HG03457 (cell line): ENCODE data around the gene S100A8.
"Not testable (repeated sequence)": the region's sequence is repeated elsewhere in the genome, so short reads cannot be mapped to it uniquely, and the experiment has no call there.

Experiments used
- ATAC-seq: cut with Tn5 transposase; IDR thresholded peaks from one replicate; pipeline ENCODE4 v1.9.1; 2021; ENCODE audit warnings: moderate number of reproducible peaks; ENCODE audit not compliant: unreplicated experiment

The S100A8 gene

DNA sequence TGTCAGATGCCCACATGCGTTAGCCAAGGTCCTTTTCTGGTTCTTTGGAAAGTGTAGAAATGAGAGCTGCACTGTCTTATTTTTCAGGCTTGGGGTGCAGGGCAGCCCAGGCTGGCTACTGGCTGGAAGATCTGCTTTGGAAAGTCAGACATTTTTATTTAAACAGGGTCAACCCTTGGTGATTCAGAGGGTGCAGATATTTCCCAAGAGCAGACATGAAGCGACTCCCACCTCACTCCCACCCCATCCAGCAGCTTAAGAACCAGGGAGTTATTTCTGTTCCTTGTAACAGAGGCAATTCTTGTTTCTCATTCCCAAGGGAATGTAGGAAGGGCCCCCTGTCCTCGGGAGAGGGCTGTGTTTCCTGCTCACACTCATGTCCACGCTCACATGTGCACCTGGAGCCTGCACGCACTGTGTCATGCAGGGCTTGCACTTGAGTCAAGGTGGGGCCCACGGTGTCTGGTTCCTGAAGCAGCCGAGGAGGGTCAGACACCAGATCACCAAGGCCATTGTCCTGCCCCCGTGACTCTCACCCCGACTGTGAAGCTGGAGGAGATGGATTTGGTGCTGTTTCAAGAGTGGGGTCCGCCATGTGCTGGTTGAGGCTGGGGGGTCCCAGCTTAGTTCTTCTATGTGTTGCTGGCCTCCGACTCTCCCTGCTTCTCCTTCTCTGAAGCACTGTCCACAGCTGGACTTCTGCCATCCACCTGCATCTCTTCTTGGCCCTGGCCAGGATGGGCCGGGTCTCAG is 26.4 kb upstream of the S100A8 start:
- no peak for ATAC-seq

- ATAC-seq = no peak
Measured at GRCh38 chr1:153415850-153416570, 25.1 kb upstream of the S100A8 start, which contains the start of gene S100A7A. Gene S100A7A (plus strand): TSS chr1:153416520. CDS start chr1:153418083, 1,563 bp downstream.

DNA sequence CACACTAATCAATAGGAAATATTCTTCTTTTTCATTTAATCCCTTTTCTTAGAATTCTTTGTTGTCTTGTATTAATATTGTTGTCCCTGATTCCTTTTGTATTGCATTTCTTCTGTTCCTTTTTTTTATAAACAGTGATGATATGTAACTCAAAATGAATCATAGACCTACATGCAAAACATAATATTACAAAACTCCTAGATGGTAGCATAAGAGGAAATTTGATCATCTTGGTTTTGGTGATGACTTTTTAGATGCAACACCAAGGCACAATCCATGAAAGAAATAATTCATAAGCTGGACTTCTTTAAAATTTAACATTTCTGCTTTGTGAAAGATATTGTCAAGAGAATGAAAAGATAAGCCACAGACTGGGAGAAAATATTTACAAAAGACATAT is 23.1 kb upstream of the S100A8 start:
- ATAC-seq = not testable (repeated sequence)

DNA sequence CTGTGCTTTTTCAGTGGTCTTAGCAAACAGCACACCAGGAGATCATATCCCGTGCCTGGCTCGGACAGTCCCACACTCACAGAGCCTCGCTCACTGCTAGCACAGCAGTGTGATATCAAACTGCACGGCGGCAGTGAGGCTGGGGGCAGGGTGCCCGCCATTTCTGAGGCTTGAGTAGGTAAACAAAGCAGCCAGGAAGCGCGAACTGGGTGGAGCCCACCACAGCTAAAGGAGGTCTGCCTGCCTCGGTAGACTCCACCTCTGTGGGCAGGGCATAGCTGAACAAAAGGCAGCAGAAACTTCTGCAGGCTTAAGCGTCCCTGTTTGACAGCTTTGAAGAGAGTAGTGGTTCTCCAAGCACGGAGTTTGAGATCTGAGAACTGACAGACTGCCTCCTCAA is 16.4 kb upstream of the S100A8 start:
- ATAC-seq = not testable (repeated sequence)

DNA sequence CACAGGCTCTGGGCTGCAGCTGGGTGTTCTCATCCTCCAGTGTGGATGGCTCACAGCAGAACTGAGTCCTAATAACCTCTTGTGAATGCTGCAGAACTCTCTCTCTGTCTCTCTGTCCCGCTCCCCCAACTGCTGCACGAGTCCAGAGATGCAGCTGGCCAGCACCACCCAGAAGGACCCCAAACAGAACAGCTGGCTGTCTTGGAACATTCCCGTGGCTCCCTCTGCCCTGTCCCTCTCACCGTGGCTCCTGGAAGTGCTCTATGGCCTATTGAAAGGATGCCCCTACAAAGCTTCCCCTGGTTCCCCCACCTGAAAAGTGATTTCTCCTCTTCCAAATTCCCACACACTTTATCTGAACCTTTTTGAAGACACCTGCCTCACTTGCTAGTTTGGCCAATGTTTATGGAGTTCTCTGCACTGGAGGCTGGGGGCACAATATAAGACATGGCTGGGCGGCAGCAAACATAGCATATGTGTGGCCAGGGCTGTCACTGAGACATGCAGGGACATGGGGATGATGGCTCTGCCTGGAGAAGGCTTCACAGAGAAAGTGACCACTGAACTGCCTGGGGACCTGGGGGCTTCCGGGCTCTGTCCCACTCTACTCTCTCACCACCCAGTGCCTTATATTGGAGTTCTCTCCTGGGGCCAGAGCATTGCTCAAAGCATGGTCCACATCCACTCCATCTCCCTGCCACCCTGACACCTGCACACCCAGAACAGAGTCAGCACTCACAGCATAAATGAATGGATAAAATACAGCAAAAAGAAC is 15.1 kb upstream of the S100A8 start:
- not testable (repeated sequence) for ATAC-seq

DNA sequence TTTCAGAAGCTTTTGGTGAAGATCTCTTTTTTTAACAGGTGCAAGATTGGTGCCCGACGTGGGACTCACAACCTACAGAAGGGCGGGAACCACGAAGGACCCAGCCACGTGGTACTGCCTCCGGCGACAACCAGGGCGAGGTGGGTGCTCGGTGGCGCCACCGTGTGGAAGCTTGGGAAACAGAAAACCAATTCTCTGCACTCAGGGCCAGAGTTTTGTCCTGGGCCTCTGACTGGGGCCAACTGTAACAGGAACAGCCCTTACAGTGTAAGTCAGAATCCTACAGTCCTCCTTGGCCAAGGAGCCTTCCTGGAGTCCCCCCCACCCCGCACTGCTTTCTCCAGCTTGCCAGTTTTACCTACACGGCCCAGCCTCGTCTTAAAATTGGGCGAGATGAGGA is 13.9 kb upstream of the S100A8 start:
- no peak for ATAC-seq

DNA sequence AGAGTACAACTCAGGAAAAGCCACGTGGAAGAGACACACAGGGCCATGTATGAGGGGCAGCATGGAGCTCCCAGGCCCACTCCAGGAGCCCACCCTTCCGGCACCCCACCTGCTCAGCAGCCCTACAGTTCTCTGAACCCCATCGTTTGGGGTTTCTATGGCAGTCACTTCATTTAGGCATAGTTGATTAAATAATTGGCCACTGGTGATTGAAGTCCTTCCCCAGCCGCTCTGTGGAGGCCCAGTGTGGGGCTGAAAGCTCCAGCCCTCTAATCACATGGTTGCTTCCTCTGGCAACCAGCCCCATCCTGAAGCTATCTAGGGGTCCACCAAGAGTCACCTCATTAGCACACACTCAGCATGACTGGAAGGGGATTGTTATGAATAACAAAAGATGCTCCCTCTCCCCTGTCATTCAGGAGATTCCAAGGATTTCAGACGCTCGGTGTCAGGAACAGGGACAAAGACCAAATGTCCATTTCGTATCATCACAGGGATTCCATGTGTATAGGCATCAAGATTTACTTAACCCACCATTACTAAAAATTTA is 13.3 kb upstream of the S100A8 start:
- no peak for ATAC-seq

DNA sequence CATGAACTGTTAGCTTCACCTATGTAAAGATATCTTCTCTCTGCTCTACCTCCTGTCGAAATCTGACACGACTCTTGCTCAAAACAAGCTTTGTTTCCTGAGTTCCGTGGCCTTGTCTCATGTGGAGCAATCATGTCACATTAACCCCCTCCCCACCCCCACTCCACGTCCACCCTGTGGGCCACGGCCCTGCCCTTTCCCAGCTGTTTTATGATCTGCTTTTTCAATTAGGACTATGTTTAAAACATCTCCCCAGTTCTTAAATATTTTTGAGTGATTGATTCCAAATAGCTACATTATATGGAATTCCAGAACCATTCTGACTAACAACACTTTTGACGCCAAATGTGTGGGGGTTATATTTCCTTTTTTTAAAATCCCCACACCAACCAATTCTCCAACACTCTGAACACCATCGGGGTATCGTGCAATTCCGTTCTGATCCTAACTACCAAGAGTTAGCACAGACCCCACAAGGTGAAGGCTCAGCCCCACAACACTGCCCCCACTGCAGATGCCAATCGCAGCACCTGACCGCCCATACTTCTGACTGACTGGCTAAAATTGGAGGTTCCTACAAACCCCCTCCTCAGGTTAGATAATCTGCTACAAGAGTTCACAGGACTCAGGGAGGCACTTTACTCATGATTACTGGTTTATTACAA is 12.7 kb upstream of the S100A8 start:
- ATAC-seq = no peak

- no peak for ATAC-seq
Measured at GRCh38 chr1:153402226-153402625, 11.4 kb upstream of the S100A8 start.

- ATAC-seq = no peak
Measured at GRCh38 chr1:153401461-153401860, 10.6 kb upstream of the S100A8 start.

DNA sequence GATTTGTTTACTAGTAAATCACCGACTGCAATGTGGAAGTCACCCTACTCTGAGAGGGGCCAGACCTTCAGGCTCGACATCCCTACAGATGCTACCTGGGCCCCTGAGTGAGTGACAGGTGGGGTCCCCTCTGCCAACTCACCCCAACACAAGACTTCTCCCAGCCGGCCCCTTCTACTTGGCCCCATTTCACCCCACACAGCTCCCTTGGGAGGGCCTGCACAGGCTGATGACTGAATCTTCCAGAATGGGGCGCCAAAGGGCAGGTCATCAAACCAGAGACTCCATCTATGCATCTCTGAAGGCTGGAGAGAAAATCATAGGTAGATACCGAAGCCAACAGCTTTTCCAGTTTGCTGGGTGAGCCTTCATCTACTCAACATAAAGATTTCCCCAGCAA is 9.4 kb upstream of the S100A8 start:
- ATAC-seq = no peak

DNA sequence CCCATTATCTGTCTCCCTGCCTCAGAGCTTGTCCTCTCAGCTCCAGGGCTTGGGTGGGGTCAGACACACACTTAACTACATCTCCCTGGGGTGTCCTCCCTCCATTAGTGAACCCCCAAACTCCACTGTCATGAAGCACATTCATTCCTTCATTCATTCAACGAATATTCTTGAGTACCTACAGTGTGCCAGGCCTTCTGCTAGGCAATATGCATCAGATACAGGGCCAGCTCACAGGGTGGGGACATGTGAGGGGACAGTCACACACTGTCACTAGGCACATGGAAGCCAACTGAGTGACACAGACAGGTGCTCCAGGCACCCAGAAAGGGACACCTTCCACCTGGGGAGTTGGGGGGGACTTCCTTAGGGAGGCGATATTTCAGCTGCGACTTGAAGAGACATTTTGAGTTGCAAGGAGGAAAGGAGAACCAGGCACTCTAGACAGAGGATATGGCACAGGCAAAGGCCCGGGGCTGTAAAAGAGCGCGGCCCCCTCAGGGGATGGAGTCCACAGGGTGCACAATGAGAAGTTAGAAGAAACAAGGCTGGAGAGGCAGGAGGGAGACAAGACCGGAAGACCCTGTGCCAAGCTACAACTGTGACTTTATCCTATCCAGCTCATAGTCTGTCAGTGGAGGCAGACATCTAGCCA is 8.7 kb upstream of the S100A8 start:
- ATAC-seq = no peak

DNA sequence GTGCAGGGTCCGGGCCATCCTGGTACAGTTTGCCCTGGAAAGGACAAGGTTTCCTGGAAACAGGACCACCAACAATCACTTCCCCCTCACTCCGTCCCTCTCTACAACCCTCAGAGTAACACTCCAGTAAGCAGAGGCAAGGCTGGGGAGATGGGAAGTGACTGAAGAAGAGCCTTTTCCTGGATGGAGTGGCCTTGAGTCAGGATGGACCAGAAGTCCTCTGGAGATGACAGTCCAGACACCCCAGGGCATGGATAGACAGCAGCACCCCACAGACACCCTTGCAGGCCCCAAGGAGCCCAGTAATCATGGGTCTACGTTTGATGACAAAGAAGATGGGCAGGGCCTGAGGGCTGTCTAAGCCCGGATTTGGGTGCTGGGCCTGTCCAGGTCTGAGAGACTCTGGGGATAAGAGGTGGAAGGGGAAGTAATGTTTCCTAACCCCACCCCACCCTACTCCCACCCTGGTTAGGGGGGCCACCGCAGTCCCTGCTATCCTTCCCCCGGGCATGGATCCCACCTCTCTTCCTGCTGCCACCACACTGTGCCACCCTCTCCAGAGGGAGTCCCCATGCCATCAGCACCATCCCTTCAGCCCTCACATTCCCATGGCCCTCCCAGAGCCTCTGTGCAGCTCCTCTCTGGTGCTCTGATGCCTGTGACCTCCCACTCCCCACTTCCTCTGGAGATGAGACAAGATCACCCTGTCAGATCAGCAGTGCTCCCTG is 7.2 kb upstream of the S100A8 start:
- no peak for ATAC-seq

- no peak for ATAC-seq
Measured at GRCh38 chr1:153397051-153397923, 6.4 kb upstream of the S100A8 start.

DNA sequence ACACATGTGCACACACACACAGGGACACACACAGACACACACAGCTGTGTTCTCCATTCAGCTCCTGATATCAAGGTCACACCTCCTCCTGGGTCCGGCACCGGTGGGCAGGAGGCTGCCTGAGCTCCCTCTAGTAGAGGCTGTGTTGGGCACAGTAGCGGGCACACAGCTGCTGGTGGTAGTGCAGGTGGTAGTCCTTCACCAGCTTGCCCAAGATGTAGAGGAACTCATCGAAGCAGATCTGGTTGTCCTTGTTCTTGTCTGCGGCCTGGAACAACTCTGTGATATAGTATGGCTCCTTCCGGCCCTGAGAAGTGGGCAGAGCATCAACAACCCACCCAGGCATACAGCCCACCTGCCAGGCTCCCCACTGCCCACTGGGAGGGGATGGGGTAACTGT is 5.6 kb upstream of the S100A8 start:
- ATAC-seq = no peak

DNA sequence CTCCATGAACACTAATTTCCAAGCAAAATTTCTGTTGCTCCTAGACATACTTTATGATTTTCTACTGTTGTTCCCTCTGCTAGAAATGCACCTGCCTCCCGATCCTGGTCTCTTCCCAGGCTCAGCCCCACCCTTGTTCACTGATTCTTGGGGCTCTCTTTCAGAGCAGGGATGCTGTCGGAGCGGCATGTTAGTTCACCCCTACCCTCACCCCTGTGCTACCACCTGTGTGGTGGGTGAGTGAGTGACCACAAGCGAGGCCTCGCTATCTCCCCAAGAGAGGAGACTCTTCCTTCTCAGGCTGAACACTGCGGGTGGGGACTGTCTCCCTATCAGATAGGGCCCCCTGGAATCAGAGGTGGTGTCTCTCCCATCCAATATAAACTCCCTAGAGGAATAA is 4.9 kb upstream of the S100A8 start:
- no peak for ATAC-seq

- ATAC-seq = no peak
Measured at GRCh38 chr1:153395136-153395685, 4.3 kb upstream of the S100A8 start.

DNA sequence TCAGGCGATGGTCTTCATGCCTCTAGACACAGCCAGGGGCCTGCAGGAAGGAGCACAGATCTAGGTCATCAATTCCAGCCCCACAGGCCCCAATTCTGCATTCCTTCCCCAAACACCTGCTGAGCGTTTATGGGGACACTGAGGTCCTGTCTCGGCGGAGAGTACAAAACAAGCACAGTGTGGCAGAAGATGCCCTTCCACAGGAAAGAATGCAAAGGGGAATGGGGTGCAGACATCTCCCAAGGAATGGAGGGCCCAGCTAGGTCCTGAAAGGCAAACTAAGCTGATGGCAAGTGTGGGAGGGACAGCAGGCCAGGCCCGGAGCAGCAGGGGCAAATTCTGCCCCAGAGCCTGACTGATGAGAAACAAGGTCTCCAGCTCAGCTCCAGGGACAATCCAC is 3.5 kb upstream of the S100A8 start:
- ATAC-seq = no peak
